HL-60 (cell line): ENCODE measurements around the gene CLRN1.

Experiments used
- DNase-seq, 2 experiments: peaks; one replicate each; pipeline ENCODE4 v3.0.0-alpha.2; 2010 to 2020; ENCODE audit warnings: low read depth in 1 of 2, low spot score in 1 of 2
- H3K27ac ChIP-seq: fragments of 250-450 bp; sonication (Bioruptor Pico); replicated peaks from 2 replicates; pipeline ENCODE4 v1.5.1; 2020; ENCODE audit warnings: mild to moderate bottlenecking, moderate library complexity
- H3K27me3 ChIP-seq: fragments of 250-450 bp; sonication (Bioruptor Pico); 2 replicates; pipeline ENCODE4 v1.5.1; 2021; ENCODE audit warnings: mild to moderate bottlenecking, moderate library complexity; ENCODE audit not compliant: insufficient read depth, poor library complexity, severe bottlenecking
- H3K4me3 ChIP-seq: replicated peaks from 2 replicates; pipeline ENCODE4 v1.5.1; 2011; ENCODE audit warnings: mild to moderate bottlenecking, control low read depth, low read length; ENCODE audit not compliant: insufficient read depth
- CTCF ChIP-seq: IDR thresholded peaks from one replicate; pipeline ENCODE4 v1.5.1; 2011; ENCODE audit warnings: low read length, control low read depth, inconsistent platforms; ENCODE audit not compliant: insufficient read depth
- GABPA ChIP-seq: IDR thresholded peaks from 2 replicates; pipeline ENCODE4 v1.6.1; 2012; ENCODE audit warnings: low read depth
- POLR2AphosphoS5 ChIP-seq: IDR thresholded peaks from 2 replicates; pipeline ENCODE4 v1.6.1; 2012; ENCODE audit warnings: low read depth
- REST ChIP-seq: IDR thresholded peaks from 2 replicates; pipeline ENCODE4 v1.6.1; 2012; ENCODE audit warnings: low read depth; ENCODE audit not compliant: insufficient replicate concordance
- SPI1 ChIP-seq: IDR thresholded peaks from 2 replicates; pipeline ENCODE4 v1.6.1; 2012; ENCODE audit warnings: low read depth, mild to moderate bottlenecking, borderline replicate concordance

The CLRN1 gene

GRCh38 chr3:151003768-151004134 is 31.2 kb upstream of the CLRN1 start:
- Histone ChIP-seq H3K27me3 (peaks cover 3% of the 10 kb centered on the region), H3K4me3 (no peak overlapping the region), H3K27ac (no peak overlapping the region)
- TF ChIP-seq CTCF = no peak
- TF ChIP-seq REST = no peak
- no peak for TF ChIP-seq POLR2AphosphoS5
- TF ChIP-seq SPI1 = no peak
- TF ChIP-seq GABPA = no peak
- no peak for DNase-seq

GRCh38 chr3:151003029-151003767 is 30.7 kb upstream of the CLRN1 start:
- Histone ChIP-seq H3K4me3 (no peak overlapping the region), H3K27me3 (peaks cover 3% of the 10 kb centered on the region), H3K27ac (no peak overlapping the region)
- no peak for TF ChIP-seq GABPA
- no peak for TF ChIP-seq POLR2AphosphoS5
- TF ChIP-seq SPI1 = no peak
- no peak for TF ChIP-seq REST
- no peak for TF ChIP-seq CTCF
- no peak for DNase-seq

GRCh38 chr3:151002003-151002981 is 29.8 kb upstream of the CLRN1 start:
- TF ChIP-seq GABPA (no peak), POLR2AphosphoS5 (no peak), SPI1 (no peak), REST (no peak), CTCF (no peak)
- H3K27ac ChIP-seq = no peak overlapping the region
- DNase-seq = no peak
- H3K4me3 ChIP-seq = no peak overlapping the region
- peaks cover 3% of the 10 kb centered on the region for H3K27me3 ChIP-seq
